ENCODE results near the gene RPS27L. TPM values are rescaled to one million over a fixed set of nuclear protein-coding genes. Genes with fewer than 3 reads are reported as not detected.

The RPS27L gene
- polyA plus RNA-seq (2011; rRNA removed) (171 and 490 TPM in 2 replicates), polyA minus RNA-seq (2011; rRNA and poly(A)+ RNA removed) (26.8 and 38.4 TPM in 2 replicates)

GRCh38 chr15:63157118-63157843, at the start of gene RPS27L:
Gene RPS27L, minus strand, starts transcription at chr15:63157477. Its CDS starts 72 bp downstream, at chr15:63157405.
- Histone ChIP-seq H3K4me3 (ENCODE audit: low read depth, low read length) (peak within 1 kb of the TSS; percentile 66), H3K36me3 (ENCODE audit: control insufficient read depth, insufficient read depth, low read length) (peaks cover 5% of the 10 kb centered on the region), H3K27me3 (ENCODE audit: control insufficient read depth, insufficient read depth, low read length) (no peaks in the 10 kb centered on the region)
- CTCF ChIA-PET: interaction anchor here (0.8 to 1.6 kb wide), 4 partner anchors 18 to 86 kb away, joined by 3 to 4 read pairs (median 4); no protein-coding TSS in a partner anchor
- POLR2A ChIA-PET: interaction anchor here (1.0 kb wide), 1 partner anchor 56 kb away, joined by 3 read pairs; no protein-coding TSS in a partner anchor
- no peak for TF ChIP-seq CTCF (IDR thresholded peaks at IDR 0.05; ENCODE audit: insufficient read depth, low read depth, low read length)
- peak; percentile 65 for DNase-seq (ENCODE audit: low read depth)

DNA sequence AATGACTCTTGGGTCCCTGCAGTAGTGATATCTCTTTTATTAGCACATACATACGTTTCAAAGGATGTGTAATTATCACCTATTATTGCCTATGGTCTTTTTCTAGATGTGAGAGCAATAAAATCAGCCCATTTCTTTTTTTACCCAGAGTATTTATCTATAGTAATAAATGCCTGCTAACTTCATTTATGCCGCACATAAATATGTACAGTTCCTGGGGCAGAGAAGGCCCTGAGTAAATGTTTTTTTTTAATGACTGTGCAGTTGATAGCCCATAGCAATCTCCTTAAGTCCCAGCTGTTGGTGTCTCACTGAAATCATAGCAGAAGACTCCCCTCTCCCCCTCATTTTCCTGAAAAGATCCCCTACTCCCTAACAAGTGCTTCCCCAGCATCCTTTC, 48.8 kb upstream of the RPS27L start:
- Histone ChIP-seq H3K4me3 (ENCODE audit: low read depth, low read length) (no peak overlapping the region), H3K36me3 (ENCODE audit: control insufficient read depth, insufficient read depth, low read length) (no peaks in the 10 kb centered on the region), H3K27me3 (ENCODE audit: control insufficient read depth, insufficient read depth, low read length) (no peaks in the 10 kb centered on the region)
- no peak for TF ChIP-seq CTCF (IDR thresholded peaks at IDR 0.05; ENCODE audit: insufficient read depth, low read depth, low read length)
- DNase-seq (ENCODE audit: low read depth): no peak
- POLR2A ChIA-PET: no interaction called here
- CTCF ChIA-PET: interaction anchor here (1.8 kb wide), 1 partner anchor 10 kb away, joined by 4 read pairs; no protein-coding TSS in a partner anchor

- CTCF ChIA-PET: interaction anchor here (1.2 kb wide), 1 partner anchor 13 kb away, joined by 3 read pairs; no protein-coding TSS in a partner anchor
- no peaks in the 10 kb centered on the region for H3K36me3 ChIP-seq (ENCODE audit: control insufficient read depth, insufficient read depth, low read length)
- no peak for DNase-seq (ENCODE audit: low read depth)
- no peak overlapping the region for H3K4me3 ChIP-seq (ENCODE audit: low read depth, low read length)
- POLR2A ChIA-PET: no interaction called here
- no peaks in the 10 kb centered on the region for H3K27me3 ChIP-seq (ENCODE audit: control insufficient read depth, insufficient read depth, low read length)
- TF ChIP-seq CTCF (IDR thresholded peaks at IDR 0.05; ENCODE audit: insufficient read depth, low read depth, low read length): no peak
Observed at GRCh38 chr15:63203451-63204090, 46.3 kb upstream of the RPS27L start.

DNA sequence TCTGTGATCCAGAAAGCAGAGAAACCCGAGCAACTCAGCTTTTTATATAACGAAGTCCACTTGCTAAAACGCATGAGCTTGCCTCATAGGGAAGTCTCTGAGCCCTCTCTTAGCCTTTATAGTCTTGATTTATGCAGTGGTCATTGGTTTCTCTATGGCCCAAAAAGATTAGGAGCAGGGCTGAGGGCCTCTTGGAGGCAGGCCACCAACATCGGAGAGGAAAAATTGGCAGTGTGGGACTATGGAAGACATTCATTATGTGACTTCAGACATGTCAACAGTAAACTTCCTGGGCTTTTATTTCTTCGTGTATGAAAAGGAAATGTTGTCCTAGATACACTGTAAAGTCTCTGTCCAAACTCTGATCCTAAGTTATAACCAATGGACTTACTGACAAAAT, 45.6 kb upstream of the RPS27L start:
- Histone ChIP-seq H3K27me3 (ENCODE audit: control insufficient read depth, insufficient read depth, low read length) (no peaks in the 10 kb centered on the region), H3K4me3 (ENCODE audit: low read depth, low read length) (no peak overlapping the region), H3K36me3 (ENCODE audit: control insufficient read depth, insufficient read depth, low read length) (no peaks in the 10 kb centered on the region)
- POLR2A ChIA-PET: interaction anchor here (0.6 kb wide), 1 partner anchor 89 kb away, joined by 5 read pairs; no protein-coding TSS in a partner anchor
- TF ChIP-seq CTCF (IDR thresholded peaks at IDR 0.05; ENCODE audit: insufficient read depth, low read depth, low read length): no peak
- no peak for DNase-seq (ENCODE audit: low read depth)
- CTCF ChIA-PET: interaction anchor here (1.2 kb wide), 1 partner anchor 12 kb away, joined by 3 read pairs; no protein-coding TSS in a partner anchor
